ENCODE results near the gene PCBP3. TPM values are rescaled to one million over a fixed set of nuclear protein-coding genes. Genes with fewer than 3 reads are reported as not detected.

The PCBP3 gene
- total and polyA plus RNA-seq, 12 donors, result 1.7 to 15.8 (median 4.7) TPM

DNA sequence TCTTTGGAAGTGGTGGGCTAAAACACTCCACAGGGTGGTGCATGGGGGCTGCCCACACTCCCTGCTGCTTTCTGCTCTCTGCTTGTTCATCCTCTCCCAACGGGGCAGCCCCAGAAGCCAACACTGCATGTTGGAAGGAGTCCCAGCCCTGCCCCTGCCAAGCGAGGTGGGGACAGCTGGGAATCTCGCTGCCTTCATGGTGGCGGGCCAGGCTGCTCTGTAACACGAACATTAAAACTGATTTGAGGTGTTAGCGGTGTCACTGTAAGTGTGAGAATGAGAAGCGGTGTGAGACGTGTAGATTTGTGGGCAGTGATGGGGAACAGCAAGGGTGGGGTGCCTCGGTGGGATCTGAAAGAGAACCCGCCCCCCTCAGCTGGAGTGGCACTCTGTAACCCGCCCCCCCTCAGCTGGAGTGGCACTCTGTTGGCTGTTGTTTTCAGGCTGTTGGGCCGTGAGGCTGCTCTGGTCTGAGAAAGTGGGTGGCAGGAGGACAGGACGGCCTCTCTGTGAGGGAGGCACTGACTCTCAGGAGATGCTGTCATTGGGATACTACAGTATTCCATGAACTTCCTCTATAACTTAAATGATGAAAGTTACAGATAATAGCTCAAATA is 80.9 kb downstream of the PCBP3 start:
- H3K27me3 ChIP-seq, result no peaks in the 10 kb centered on the region
- no peak for TF ChIP-seq POLR2A (IDR thresholded peaks at IDR 0.05)
- TF ChIP-seq, protein P1, sequence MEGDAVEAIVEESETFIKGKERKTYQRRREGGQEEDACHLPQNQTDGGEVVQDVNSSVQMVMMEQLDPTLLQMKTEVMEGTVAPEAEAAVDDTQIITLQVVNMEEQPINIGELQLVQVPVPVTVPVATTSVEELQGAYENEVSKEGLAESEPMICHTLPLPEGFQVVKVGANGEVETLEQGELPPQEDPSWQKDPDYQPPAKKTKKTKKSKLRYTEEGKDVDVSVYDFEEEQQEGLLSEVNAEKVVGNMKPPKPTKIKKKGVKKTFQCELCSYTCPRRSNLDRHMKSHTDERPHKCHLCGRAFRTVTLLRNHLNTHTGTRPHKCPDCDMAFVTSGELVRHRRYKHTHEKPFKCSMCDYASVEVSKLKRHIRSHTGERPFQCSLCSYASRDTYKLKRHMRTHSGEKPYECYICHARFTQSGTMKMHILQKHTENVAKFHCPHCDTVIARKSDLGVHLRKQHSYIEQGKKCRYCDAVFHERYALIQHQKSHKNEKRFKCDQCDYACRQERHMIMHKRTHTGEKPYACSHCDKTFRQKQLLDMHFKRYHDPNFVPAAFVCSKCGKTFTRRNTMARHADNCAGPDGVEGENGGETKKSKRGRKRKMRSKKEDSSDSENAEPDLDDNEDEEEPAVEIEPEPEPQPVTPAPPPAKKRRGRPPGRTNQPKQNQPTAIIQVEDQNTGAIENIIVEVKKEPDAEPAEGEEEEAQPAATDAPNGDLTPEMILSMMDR (IDR thresholded peaks at IDR 0.05), result no peak
- H3K27ac ChIP-seq, result no peak overlapping the region
- no peaks in the 10 kb centered on the region for H3K36me3 ChIP-seq (replicated peaks in 1 of 2)
- 73 to 78% (median 76%) methylated on average over 12 to 13 of the region's 13 CpGs for WGBS, 4 donors
- intact Hi-C loops (cut with DNase I), result no loop called here
- H3K4me1 ChIP-seq (replicated peaks in 1 of 2), result no peaks in the 10 kb centered on the region
- no peak for DNase-seq
- no peak overlapping the region for H3K4me3 ChIP-seq
- no peaks in the 10 kb centered on the region for H3K9me3 ChIP-seq (replicated peaks in 1 of 3)

DNA sequence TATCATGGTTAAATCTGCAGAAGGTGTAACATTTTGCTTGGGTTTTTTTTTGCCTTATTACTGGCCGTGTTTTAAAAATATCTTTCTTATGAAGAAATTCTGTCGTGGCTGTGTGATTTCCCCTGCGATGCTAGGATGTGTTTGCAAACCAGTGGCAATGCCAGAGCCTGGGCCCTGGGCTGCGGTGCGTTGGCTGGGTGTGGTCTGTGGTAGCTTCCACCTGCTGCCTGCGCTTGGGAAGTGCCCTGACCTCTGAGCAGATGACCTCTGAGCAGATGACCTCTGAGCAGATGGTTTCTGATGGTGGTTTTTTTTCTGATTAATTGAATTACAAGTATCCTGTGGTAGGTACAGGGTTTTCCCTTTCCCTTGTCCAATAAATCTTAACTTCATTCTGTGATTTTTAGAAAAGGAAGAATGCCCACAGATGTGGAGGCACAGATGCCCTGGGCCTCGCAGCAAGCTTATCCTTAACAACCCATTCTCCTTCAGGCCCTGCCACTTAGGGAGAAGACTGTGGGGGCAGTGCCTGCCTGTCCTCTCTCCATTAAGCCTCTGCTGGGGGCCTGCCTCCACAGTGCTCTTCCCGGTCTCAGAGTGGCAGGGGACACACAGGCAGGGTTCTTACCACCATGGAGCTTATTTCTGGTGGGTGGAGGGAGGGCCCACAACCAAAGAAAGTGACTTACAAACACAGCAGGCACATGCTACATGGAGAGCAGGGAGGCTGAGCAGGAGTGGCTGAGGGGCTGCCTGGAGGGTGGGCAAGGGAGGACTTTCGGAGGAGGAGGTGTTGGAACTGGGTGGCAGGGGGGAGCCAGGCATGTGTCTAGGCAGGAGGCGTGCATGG is 81.7 kb downstream of the PCBP3 start:
- WGBS, 4 donors, result 82 to 93% (median 88%) methylated on average over 10 of the region's 10 CpGs
- Histone ChIP-seq H3K27ac (no peak overlapping the region), H3K36me3 (replicated peaks in 1 of 2) (no peaks in the 10 kb centered on the region), H3K27me3 (no peaks in the 10 kb centered on the region), H3K4me1 (replicated peaks in 1 of 2) (no peaks in the 10 kb centered on the region), H3K4me3 (no peak overlapping the region), H3K9me3 (replicated peaks in 1 of 3) (no peaks in the 10 kb centered on the region)
- intact Hi-C loops (cut with DNase I), result no loop called here
- TF ChIP-seq POLR2A (IDR thresholded peaks at IDR 0.05), result no peak
- TF ChIP-seq, protein P1 (IDR thresholded peaks at IDR 0.05), result no peak
- DNase-seq, result no peak

DNA sequence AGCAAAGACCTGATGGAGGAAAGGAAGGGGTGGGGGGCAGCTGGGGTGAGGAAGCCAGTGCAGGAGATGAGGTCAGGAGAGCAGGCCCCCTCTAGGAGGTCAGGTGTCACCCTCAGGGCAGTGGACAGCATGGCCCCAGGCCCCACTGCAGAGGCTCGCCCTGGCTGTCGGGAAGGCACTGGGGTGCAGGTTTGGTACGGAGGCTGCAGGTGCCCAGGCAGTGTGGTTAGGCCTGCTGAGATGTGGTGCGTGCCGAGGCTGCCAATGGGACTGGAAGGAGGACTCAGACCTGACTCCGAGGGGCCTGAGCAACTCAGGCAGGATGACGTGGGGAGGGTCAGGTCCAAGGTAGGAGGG is 82.3 kb downstream of the PCBP3 start:
- DNase-seq, result no peak
- intact Hi-C loops (cut with DNase I), result no loop called here
- 77 to 95% (median 93%) methylated on average over 6 to 7 of the region's 7 CpGs for WGBS, 4 donors

DNA sequence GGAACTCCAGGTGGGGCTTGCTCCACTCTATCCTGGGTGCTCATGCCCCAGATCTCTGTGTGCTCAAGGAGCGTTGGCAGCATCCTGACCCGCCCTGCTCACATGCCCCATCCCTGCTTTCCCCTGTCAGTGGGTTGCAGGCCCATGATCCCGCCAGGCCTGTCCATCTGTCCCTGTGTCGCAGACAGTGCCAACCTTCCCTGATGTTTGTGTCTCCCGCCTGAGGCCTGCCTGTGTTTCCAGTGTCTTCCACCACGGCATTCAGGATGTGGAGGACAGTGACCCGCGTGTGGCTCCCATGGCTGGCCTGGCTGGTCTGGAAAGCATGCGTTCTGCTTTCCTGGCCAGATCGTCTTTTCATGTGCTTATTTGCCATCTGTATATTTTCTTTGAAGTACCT is 82.9 kb downstream of the PCBP3 start:
- H3K4me3 ChIP-seq, result no peak overlapping the region
- no peaks in the 10 kb centered on the region for H3K4me1 ChIP-seq (replicated peaks in 1 of 2)
- 89 to 94% (median 92%) methylated on average over 9 to 10 of the region's 10 CpGs for WGBS, 4 donors
- intact Hi-C loops (cut with DNase I), result no loop called here
- H3K9me3 ChIP-seq (replicated peaks in 1 of 3), result no peaks in the 10 kb centered on the region
- DNase-seq, result no peak
- TF ChIP-seq, protein P1 (IDR thresholded peaks at IDR 0.05), result no peak
- TF ChIP-seq POLR2A (IDR thresholded peaks at IDR 0.05), result no peak
- H3K36me3 ChIP-seq (replicated peaks in 1 of 2), result no peaks in the 10 kb centered on the region
- H3K27ac ChIP-seq, result no peak overlapping the region
- no peaks in the 10 kb centered on the region for H3K27me3 ChIP-seq

More for the DNA sequence above, 82.3 kb downstream of the PCBP3 start:
- H3K27me3 ChIP-seq, result no peaks in the 10 kb centered on the region
- no peaks in the 10 kb centered on the region for H3K36me3 ChIP-seq (replicated peaks in 1 of 2)
- H3K4me3 ChIP-seq, result no peak overlapping the region
- TF ChIP-seq, protein P1 (IDR thresholded peaks at IDR 0.05), result no peak
- no peak for TF ChIP-seq POLR2A (IDR thresholded peaks at IDR 0.05)
- no peak overlapping the region for H3K27ac ChIP-seq
- no peaks in the 10 kb centered on the region for H3K4me1 ChIP-seq (replicated peaks in 1 of 2)
- H3K9me3 ChIP-seq (replicated peaks in 1 of 3), result no peaks in the 10 kb centered on the region
